HG03457 (cell line): ENCODE measurements around the gene TEX52.
"Not testable (repeated sequence)": the region's sequence is repeated elsewhere in the genome, so short reads cannot be mapped to it uniquely, and the experiment has no call there.

Experiments used
- ATAC-seq: cut with Tn5 transposase; IDR thresholded peaks from one replicate; pipeline ENCODE4 v1.9.1; 2021; ENCODE audit warnings: moderate number of reproducible peaks; ENCODE audit not compliant: unreplicated experiment

Gene TEX52

DNA sequence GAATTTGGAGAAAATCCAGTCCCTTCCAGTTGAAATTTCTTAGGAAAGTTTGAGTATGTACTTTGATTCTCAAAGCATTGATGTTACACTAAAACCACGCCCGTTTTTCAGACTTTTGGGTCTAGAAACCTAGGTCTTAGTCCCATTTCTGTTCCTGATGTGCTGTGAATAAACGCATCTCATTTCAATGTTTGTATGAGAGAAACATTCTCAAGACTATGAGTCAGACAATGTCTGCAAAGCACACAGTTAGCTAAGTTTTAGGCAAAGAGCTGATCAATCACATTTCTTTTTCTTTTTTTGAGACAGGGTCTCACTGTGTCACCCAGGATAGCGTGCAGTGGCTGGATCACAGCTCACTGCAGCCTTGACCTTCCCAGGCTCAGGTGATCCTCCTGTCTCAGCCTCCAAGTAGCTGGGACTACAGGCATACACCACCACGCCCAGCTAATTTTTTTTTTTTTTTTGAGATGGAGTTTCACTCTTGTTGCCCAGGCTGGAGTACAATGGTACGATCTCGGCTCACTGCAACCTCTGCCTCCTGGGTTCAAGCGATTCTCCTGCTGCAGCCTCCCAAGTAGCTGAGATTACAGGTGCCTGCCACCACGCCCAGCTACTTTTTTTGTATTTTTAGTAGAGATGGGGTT is 12.3 kb upstream of the TEX52 start:
- not testable (repeated sequence) for ATAC-seq

GRCh38 chr12:2864198-2864597 is 7.4 kb upstream of the TEX52 start:
- no peak for ATAC-seq

DNA sequence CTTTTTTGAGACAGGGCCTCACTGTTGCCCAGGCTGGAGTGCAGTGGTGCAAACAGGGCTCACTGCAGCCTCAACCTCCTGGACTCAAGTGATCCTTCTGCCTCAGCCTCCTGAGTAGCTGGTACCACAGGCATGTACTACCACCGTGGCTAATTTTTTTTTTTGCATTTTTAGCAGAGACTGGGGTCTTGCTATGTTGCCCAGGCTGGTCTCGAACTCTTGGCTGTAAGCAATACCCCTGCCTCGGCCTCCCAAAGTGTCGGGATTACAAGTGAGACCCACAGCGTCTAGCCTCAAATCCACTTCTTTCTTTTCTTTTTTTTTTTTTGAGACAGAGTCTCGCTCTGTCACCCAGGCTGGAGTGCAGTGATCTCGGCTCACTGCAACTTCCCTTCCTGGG is 6.6 kb upstream of the TEX52 start:
- ATAC-seq, result not testable (repeated sequence)

- ATAC-seq, result no peak
Measured at GRCh38 chr12:2862876-2863275, 6.0 kb upstream of the TEX52 start.

- ATAC-seq, result no peak
Measured at GRCh38 chr12:2860170-2860569, 3.3 kb upstream of the TEX52 start.

- no peak for ATAC-seq
Measured at GRCh38 chr12:2858944-2859421, 2.1 kb upstream of the TEX52 start.

DNA sequence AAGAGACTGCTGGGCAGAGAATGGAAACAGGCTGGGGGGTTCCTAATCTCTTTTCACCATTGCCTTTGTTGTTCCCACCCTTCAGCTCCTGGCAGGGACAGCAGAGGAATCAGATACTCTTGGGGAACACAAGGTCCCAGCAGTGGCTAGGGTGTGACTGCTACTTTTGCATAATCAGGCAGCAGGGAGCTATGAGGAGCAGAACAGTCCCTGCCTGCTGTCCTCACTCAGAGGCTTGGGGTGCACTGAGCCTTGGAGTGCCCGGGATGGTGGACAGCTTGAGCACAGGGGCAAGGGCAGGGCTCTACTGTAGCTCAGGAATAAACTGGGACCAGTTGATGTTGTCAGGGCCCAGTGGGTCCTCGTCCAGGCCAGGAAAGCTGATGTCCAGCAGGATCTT is 1.5 kb upstream of the TEX52 start:
- ATAC-seq, result no peak

DNA sequence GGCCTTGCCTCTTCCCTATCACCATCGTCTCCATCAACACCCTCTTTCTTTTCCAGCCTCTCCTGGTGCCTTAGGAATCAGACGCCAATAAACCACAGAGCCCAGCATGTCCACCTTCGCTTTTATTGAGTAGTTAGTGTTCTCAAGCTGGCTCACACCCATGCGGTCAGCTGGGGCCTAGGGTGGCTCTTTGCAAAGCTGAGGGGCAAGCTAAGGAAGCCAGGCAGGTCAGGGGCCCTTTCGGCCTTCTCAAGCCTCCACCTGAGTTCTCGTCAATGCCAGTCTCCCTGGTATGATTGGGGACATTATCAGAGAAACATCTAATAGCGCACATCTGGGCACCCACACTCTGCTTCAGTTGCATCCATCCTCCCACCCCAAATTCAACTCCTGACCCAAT is 737 bp upstream of the TEX52 start:
- ATAC-seq, result no peak

GRCh38 chr12:2856051-2856450 is 788 bp downstream of the TEX52 start:
- no peak for ATAC-seq

- no peak for ATAC-seq
Measured at GRCh38 chr12:2855546-2855945, 1.3 kb downstream of the TEX52 start.

- ATAC-seq, result no peak
Measured at GRCh38 chr12:2854669-2855453, 2.0 kb downstream of the TEX52 start.

DNA sequence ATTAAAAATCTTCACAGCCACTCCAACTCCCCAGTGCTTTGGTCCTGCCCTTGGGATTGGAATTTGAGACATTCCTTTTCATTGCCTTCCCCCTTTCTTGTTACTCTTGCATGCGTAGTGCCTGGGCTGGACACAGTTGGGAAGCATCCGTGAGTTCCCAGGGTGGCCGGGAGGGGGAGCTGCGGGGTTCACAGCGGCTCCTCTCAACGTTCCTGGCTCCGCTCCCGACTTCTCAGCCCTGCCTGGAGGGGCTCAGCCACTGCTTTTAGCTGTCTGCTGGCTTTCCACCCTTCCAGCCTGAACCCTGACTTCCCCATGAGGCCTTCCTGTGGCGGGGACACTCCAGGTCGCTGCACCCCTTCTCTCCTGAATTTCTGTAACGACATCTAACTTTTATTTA is 3.2 kb downstream of the TEX52 start:
- no peak for ATAC-seq

DNA sequence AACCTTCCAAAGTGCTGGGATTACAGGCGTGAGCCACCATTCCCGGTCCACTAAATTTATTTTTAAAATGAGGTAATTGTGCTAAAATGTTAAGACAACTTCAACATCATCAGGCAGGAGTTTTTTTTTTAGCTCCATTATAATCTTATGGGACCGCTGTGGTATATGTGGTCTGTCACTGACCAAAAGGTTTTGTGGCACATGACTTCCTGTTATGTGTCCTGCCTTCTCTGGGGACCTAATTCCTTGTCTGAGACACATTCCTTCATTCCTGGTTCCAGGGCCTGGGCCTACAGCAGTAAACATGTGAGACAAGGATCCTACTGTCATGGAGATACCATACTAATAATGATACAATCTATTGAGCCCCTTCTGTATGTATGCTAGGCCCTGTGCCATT is 4.9 kb downstream of the TEX52 start:
- ATAC-seq, result no peak

DNA sequence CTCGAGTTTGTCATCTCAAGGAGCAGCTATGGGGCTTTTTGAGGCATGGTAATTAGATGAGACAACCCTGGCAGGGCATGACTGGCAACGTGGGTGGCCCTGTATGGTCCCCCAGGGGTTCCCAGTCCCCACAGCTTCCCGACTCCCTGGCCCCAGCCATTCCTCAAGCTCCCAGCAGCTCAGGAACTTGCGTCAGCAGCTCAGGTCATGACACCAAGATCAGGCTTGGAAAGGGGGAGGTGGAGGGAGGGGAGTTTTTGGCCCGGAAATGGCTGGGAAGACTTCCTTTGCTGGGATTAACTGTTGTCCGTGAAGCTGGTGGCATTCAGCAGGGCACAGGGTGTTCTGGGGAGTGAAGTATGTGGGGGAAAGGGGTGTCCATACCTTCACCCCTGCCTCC is 11.6 kb downstream of the TEX52 start:
- ATAC-seq, result no peak

DNA sequence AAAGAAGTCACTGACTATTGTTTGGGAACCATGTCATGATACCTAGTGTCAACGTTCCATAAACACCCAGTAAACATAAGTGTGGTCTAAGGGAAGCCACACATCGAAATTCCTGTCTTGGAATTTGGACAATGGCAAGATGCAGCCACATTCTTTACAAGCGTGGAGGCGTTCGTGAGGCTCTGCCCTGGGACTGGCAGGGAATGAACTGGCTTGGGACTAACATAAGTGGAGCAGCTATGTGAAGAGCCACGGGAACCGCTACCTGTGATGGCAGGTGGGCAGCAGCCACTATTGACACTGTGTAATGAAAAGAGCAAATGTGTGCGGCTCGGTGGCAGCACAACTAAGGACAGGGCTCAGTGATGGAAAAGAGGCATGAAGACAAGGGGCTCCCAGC is 12.1 kb downstream of the TEX52 start:
- no peak for ATAC-seq

DNA sequence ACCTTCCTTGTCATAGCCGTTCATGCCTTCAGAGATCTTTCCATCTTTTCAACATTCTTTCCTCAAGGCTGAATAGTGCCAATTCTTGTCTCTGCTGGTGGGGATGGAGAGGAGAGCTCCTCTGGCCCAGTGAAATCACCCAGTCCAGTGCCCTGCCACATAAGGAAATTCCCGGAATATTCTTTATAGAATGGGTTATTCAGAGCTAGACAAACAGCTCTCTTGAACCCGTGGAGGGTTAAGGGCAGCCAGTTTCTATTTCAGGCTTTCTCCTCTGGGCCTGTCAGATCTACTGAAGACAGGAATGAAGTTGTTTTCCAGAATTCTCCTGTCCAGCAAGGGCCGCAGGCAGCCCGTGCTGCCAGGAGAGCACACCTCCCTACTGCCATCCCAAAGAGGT is 13.9 kb downstream of the TEX52 start:
- no peak for ATAC-seq

GRCh38 chr12:2841056-2841650 is 15.7 kb downstream of the TEX52 start:
- ATAC-seq, result no peak

GRCh38 chr12:2836574-2836973 is 20.3 kb downstream of the TEX52 start:
- no peak for ATAC-seq

DNA sequence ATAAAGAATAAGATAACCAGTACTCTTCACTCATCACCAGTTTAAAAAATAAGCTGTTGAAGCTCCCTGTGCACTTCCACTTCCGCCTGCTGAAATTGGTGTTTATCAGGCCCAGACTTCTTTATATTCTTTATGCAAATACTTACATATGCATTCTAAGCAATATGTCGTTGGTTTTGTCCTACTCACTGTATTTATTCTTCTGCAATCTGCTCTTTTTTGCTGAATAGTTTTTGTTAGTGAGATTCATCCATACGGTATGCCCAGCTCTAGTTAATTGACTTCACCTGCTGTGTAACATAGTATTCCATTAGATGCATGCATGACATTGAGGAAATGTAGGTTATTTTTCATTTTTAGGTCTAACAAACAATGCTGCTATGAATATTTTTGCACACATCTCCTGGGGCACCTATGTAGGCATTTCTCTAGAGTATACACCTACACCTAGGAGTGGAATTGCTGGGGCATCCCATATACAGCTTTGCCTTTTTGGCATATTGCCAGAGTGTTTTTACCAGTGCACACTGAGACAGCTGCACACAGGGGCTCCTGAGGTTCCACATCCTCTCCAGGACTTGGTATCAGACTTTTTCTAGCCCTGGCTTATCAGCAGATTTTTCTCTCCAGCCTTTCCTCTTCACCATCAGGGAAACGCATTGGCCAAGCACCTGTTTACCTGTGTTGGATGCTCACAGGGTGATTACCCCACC is 21.0 kb downstream of the TEX52 start:
- ATAC-seq, result no peak

DNA sequence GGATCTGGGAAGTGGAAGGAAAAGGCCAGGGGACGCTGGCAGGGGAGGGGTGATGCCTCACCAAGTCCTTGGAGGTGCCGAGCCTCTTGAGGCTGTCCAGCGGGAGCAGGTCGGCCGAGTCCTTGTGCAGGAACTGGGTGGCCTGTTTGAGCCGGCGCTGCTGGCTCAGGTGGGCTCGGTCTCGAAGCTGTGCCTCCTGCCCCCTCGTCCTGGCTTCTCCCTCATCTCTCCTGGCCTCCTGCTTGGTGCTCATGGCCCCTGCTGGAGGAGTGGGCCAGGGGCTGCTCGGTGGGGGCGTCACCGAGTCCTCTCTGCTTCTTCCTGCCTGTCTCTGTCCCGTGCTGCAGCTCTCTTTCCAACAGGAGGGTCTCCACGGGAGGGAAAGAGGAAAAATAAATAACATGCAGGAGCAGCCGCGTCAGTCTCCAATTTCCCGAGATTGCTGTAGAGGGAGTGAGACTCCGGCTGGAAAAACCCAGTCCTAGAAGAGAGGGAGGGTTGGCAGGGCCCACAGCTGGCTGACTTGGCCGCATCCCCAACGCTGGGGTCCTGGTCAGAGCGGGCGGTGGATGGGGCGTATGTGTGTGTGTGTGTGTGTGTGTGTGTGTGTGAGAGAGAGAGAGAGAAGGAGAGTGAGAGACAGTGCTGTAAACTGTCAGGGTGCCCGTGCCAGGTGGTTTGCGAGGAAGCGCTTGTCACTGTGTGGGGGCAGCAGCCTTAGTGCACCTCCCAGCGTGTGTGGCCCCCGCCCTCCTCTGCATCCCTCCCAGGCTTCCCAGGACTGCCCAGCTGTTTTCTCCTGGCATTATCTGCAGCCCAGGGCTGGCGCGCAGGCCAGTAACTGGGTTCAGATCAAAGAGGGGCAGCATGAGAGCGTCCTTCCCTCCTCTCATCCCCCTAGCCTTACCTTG is 22.0 kb downstream of the TEX52 start, which contains the start of gene NRIP2:
Gene NRIP2, minus strand, starts transcription at position 455 of the 911 bp plus-strand sequence. Its CDS starts 52 bp downstream, at position 403.
- ATAC-seq, result no peak
